GM19467 (cell line): ENCODE data around the gene CLTC.
"Not testable (repeated sequence)": the region's sequence is repeated elsewhere in the genome, so short reads cannot be mapped to it uniquely, and the experiment has no call there.

ENCODE experiments used
- ATAC-seq: cut with Tn5 transposase; IDR thresholded peaks from one replicate; pipeline ENCODE4 v1.9.1; 2021; ENCODE audit warnings: mild to moderate bottlenecking, moderate library complexity; ENCODE audit not compliant: unreplicated experiment

Gene CLTC

DNA sequence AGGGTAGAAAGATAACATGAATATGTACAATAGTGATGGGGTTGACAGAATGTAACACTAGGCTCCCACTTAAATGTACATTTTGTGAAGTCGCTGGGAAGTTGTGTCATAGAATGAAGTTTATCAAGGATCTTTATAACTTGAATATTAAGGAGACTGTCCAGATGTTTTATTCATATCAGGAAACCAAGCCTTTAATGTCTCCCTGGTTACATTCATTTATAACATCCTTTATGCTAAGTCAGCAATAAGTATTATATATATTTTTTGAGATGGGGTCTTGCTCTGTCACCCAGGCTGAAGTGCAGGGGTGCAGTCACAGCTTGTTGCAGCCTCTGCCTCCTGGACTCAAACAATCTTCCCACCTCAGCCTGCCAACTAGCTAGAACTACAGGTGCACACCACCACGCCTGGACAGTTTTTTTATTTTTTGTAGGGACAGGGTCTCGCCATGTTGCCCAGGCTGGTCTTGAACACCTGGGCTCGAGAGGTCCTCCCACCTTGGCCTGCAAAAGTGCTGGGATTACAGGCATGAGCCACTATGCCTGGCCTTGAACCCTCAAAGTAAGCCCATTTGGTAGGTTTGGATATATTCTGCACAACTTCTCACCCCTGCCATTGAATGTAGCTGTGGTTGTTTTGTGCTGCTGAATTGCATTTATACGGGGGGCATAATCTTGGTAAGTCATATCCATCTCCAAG, 14.1 kb downstream of the CLTC start:
- no peak for ATAC-seq

DNA sequence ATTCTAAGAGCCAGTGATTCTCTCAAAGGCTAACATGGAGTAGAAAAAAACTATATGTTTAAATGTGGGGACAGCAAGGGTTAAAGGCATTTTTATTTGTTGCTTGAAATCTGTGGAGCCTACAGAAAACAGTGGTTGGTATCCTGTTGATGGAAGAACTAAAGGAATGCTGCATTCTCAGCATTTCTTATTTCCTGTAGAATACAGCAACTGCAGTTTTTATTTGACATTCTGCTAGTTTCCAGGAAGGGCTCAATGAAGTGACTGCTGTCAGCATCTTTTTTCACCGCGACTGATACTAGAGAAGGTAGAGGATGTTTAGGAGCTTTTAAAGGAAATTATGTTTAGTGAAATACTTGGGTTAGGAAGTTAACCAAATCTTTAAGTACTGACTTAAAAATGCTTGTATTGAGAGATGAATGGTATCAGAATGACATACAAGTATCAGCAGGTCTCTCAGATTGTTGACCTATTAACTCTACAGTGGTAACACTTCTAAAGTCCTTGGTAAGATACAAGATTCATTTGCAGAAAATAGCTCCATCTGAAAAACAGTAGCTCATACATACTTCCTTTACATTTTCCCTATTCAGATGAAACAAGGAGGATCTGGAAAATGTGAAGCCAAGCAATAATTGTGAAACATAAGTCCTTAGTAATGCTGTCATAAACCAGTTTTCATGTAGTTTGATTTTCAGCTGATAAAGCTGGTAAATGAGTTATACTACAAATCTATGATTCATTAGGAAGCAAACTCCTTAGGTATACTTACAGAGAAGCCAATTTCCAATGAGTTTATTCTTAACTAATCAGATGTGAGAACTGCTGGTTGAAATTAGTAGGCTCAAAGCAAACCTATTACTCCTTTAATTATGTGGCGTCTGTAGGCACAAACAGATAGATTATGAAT, 15.2 kb downstream of the CLTC start:
- no peak for ATAC-seq

DNA sequence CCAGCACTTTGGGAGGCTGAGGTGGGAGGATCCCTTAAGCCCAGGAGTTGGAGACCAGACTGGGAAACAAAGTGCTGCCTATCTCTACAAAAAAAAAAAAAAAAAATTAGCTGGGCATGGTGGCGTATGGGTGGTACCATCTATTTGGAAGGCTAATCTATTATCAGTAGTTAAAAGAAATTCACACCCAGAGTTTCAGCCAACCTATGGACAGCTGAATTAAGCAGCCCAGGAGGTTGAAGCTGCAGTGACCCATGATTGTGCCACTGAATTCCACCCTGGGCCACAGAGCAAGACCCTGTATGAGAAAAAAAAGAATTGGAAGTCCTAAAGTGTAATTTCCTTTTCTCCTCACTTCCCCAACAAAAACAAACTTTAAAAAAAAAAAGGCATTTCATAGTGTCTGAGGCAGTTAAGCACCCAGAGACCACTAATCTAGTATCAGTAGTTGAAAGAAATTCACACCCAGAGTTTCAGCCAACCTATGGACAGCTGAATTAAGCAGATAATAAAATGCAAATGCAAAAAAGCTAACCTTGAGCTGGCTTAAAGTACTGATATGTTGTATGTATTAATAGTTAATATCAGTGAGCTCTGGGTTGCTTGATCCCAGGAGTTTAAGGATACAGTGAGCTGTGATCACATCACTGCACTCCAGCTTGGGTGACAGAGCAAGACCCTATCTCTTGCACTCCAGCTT, 18.1 kb downstream of the CLTC start:
- no peak for ATAC-seq

DNA sequence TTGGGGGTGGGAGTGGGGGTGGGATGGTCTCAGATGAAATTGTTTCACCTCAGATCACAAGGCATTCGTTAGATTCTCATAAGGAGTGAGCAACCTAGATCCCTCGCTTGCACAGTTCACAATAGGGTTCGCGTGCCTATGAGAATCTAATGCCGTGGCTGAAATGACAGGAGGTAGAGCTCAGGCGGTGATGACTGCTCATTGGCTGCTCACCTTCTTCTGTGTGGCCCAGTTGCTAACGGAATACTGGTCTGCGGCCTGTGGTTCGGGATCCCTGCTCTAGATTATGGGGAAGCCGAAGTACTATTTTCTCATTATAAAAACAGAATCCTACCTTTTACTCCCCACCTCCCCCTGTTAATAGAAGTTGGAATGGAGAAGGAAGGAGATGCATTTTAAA, 18.9 kb downstream of the CLTC start:
- no peak for ATAC-seq

DNA sequence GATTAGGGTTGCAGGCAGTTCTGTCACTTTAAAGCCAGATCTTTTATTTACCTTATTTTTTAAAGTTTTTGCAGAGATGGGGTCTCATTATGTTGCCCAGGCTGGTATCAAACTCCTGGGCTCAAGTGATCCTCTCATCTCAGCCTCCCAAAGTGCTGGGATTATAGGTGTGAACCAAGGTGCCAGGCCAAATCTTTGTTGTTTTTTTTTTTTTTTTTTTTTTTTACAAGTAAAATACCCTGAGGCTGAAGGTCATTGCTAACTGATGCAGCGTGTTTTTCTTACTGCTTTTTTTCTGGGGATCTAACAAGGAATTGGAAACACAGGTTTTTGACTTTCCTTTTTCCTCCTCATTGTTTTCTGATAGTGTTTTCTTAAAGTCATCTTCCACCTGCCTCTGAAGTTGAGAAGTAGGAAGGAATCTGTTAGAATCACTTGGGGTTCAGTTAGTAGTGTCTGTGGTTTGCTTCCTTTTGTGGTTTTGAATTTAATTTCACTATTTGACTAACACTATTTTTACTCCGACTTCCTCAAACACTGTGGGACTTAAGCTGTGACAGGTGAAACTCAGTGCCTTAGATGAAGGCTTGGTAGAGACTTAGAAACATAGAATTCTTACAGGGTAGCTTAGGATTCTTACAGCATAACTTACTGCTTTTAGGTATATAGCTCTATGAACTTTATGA, 22.2 kb downstream of the CLTC start:
- peak; percentile 72 for ATAC-seq

DNA sequence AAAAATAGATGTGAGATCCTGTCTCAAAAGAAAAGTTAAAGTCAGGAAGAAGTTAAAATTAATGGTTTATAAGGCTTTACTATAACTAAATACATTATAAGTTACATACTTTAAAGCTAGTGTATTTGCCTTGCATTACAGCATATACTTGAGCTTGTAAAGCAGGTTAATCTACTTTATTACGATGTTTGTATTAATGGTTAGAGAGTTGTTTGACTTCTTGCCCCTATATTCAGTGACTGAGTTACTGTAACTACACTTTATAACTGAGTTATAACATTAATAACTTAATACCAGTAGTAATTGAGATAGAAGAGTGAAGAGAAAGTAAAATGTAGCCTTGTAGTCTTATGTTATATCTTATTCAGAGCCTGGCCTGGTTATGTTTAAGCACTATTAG, 22.9 kb downstream of the CLTC start:
- no peak for ATAC-seq

DNA sequence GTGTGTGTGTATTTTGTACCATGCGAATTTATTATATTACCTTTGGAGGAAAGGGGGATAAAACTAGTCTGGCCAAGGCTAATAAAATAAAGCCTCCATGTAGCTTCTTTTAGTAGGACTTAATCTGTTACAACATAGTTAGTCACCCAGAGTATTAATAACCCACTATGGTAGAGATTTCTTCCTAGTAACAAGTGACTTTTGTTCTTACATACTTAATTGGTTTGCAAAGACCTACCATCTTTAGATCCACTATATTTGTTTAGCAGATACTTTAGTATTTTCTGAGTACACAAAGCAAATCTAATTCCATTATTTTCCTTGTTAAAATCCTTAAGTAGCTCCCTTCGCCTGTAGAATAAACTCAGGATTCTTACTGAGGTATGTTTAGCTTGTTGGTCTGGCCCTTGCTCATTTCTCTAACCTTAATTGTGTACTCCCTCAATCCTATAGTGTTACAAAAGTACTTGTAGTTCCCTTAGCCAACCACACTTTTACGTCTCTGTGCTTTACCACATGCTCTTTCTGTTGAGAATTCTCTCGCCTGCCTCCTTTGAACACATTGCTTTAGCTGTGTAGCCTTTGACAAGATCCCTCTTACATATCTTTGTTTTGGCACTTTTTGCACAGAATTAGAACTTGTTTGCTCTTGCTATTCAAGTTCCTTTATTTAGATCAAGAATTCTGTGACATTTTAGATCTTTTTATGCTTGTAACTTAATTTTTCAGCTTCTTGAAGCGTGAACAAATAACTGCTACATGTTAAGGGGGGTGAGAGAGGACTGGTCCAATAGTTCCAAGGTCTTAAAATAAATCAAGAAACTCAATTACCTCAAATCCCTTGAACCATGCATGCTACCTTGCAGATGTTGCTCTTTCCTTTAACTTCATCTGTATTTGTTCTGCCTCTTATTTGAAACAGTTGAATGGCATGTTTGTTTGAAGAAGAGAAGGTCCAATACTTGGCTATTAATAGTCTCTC, 23.8 kb downstream of the CLTC start:
- ATAC-seq: no peak

DNA sequence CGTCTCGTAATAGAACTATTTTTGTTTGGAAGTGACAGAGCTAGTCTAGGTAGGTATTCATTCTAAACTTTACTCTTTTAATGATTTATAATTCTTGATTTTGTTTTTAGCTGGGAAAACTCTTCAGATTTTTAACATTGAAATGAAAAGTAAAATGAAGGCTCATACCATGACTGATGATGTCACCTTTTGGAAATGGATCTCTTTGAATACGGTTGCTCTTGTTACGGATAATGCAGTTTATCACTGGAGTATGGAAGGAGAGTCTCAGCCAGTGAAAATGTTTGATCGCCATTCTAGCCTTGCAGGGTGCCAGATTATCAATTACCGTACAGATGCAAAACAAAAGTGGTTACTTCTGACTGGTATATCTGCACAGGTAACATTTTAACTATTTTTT, 27.6 kb downstream of the CLTC start:
- no peak for ATAC-seq

DNA sequence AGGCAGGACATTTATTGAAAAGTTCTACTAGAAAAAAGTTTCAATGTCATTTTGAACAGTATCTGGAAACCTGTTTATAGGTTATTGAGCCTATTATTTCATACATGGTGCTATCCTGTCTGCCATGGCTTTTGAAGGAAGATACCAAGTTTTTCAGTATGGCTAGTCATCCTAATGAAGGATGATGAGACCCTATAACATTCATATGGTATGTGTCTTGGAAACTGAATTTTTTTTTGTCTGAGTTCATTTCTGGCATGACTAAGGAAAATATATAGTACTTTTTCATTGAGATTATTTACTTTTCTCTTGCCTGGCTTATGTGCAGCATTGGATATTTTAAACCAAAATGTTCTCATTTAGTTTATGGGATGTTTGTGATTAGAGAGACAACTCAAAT, 30.2 kb downstream of the CLTC start:
- no peak for ATAC-seq

DNA sequence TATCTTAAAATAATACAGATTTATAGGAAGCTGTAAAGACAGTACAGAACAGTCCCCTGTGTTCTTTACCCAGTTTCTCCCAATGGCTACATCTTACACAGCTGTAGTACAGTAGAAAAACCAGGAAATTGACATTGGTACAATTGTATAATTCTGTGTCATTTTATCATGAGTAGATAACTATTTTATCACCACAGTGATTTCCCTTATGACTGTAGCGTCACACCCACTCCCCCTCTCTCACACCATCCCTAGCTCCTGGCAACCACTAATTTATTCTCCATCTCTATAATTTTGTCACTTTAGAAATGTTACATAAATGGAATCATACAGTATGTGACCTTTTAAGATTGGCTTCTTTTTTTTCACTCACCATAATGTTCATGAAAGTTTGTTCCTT, 30.9 kb downstream of the CLTC start:
- ATAC-seq: no peak

DNA sequence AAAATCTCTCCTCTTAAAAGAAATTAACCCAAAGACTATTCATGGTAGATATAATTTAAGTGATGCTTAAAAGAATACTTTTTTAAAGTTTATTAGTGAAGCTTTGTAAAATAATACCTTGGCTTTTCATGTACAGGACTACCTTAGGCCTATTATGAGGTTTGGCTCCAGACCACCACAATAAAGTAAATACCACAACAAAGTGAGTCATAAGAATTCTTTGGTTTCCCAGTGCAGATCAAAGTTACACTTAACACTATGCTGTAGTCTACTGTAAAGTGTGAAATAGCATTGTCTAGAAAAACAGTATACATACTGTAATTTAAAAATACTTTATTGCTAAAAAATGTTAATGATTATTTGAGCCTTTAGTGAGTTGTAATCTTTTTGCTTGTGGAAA, 31.7 kb downstream of the CLTC start:
- no peak for ATAC-seq

DNA sequence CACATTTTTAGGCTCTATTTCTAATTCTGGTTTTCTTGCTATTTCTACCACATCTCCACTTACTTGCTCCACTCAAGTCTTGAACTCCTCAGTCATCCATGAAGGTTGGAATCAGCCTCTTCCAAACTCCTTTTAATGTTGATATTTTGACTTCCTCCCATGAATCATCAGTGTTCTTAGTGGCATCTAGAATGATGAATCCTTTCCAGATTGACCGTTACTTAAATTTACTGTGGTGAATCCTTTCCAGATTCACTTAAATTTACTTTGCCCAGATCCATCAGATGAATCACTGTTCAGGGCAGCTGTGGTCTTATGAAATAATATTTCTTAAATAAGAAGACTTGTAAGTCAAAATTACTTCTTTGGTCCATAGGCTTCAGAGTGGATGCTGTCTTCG, 32.4 kb downstream of the CLTC start:
- ATAC-seq: no peak

DNA sequence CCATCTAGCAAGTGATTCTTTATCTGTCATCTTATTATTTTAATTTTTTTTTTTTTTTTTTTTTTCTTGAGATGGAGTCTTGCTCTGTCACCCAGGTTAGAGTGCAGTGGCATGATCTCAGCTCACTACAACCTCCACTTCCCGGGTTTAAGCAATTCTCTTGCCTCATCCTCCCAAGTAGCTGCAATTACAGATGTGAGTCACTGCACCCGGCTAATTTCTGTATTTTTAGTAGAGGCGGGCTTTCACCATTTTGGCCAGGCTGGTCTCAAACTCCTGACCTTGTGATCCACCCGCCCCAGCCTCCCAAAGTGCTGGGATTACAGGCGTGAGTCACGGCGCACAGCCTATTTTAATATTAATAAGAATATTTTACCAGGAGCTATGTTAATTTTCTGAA, 36.9 kb downstream of the CLTC start:
- not testable (repeated sequence) for ATAC-seq

DNA sequence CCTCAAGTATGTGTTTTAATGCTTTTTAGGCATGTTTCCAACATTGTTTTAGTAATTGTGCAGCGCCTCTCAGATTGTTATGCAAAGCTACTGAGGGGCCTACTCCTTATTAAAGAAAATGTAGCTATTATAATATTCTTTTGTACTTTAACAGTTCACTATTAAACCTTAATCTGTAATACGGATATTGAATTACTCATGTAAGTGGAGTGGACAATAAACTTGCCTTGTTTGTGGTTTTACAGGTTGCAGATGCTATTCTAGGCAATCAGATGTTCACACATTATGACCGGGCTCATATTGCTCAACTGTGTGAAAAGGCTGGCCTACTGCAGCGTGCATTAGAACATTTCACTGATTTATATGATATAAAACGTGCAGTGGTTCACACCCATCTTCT, 46.5 kb downstream of the CLTC start:
- no peak for ATAC-seq

DNA sequence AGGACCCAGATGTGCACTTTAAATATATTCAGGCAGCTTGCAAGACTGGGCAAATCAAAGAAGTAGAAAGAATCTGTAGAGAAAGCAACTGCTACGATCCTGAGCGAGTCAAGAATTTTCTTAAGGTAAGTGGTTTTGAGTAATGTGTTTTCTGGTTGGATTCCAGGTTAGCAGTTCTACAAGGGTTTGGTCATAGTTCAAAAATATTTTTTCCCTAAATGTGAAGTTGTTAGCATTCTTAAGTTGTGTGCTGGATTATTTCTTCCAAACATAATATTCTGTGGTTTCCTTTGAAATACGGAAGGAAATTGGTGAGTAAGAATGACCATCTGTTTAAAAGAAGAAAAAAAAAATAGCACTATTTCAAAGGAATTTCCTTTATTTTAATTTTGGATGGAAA, 49.1 kb downstream of the CLTC start:
- no peak for ATAC-seq

DNA sequence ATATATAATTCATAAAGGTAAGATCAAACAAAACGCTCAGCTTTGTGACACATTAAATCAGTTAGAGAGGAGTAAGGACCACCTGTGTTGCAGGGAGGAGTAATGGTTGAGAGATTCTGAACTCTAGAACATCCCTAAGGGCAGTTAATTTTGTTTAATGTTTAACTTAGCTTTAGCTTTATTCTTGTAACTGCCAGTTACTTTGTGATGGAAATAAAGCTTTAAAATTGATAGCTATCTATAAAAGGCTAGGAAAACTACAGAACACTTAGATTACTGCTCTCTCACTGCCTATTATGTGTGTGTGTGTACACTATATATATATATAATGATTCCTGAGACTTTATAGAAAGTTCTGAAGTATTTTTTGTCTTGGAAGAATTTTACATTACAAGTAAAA, 49.7 kb downstream of the CLTC start:
- ATAC-seq: no peak

DNA sequence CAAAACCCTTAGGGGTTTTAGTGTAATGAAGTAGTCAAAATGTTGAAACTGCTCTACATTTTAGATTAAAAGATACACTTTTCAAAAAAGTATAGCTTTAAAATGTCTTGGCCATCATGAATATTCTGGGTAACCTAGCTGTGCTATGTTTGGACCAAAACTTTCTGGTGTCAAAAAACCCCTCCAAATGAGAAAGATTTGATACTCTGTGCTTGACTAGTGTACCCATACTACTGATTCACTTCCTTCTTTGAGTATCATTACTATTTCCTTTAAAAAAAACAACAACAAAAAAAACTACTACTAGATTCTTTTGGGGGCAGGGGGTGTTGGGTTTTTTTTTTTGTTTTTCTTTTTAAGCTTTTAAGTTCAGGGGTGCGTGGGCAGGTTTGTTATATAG, 50.2 kb downstream of the CLTC start:
- ATAC-seq: no peak

DNA sequence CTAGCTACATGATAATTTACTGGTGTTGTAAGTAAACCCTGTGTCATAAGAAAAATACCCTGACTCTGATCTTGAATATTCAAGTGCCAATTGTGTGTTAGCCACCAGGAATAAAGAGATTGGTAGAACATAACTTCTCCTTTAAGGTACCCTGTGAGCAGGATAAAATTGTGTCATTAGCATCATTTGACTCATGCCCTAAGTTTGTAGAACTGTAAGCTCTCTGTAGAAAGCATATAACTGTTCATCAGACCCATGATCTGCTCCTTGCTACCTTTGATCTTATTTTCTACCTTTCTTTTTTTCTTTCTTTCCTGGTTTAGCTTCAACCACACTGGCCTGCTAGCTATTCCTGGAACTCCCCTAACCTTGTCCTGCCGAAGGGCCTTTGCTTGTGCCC, 51.7 kb downstream of the CLTC start:
- ATAC-seq: no peak

DNA sequence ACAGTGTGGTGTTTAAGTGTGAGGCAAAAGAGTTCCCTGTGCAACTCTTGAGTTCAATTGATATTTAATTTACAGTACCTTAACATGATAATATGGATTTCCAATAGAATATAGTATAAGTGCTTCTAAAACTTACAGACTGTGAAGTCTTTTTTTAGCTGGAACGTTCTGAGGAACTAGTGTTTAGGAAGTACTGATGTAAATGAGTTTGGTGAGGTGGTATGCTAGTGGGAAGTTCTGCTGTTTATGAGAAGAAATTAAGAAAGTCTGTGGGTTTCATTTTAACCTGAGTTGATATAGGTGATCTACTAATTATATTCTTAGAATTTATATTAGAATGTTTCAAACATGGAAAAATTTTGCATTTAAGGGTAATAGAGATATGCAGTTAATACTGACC, 55.5 kb downstream of the CLTC start:
- no peak for ATAC-seq

DNA sequence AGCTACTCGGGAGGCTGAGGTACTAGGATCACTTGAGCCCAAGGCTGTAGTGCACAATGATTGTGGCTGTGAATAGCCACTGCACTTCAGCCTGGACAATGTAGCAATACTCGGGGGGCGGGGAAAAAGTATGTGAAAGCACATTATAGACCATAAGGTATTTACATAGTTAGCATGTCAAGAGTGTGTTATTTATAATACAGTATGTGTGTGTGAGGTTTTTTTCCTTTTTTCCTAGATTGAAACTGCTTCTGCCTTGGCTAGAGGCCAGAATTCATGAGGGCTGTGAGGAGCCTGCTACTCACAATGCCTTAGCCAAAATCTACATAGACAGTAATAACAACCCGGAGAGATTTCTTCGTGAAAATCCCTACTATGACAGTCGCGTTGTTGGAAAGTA, 57.0 kb downstream of the CLTC start:
- ATAC-seq: no peak
